Small intestine (tissue), 7 donors: ENCODE data around the gene ZNF207. TPM values are rescaled to one million over a fixed set of nuclear protein-coding genes. Genes with fewer than 3 reads are reported as not detected.

Experiments
- DNase-seq, 2 donors: peaks; one replicate each; pipeline versions ENCODE4 v3.0.0 to v3.0.0-alpha.2; 2013
- FAIRE-seq: peaks from 2 replicates; lab custom pipeline; 2012; peaks lifted over from hg19 to GRCh38; lab: Jason Lieb, UNC
- H3K27ac ChIP-seq, 3 donors: one replicate each; pipeline ENCODE4 v1.5.1; 2013; ENCODE audit warnings: low read length in 2 of 3, mild to moderate bottlenecking in 2 of 3, control low read depth in 1 of 3, inconsistent platforms in 1 of 3, low read depth in 1 of 3, moderate library complexity in 1 of 3
- H3K27me3 ChIP-seq, 3 donors: one replicate each; pipeline ENCODE4 v1.6.1; 2013; ENCODE audit warnings: low read length in 3 of 3, inconsistent platforms in 1 of 3; ENCODE audit not compliant: control insufficient read depth in 3 of 3, insufficient read depth in 3 of 3
- H3K36me3 ChIP-seq, 3 donors: one replicate each; pipeline ENCODE4 v1.6.1; 2013; ENCODE audit warnings: low read length in 3 of 3, inconsistent platforms in 1 of 3, low read depth in 1 of 3, mild to moderate bottlenecking in 1 of 3, moderate library complexity in 1 of 3; ENCODE audit not compliant: control insufficient read depth in 3 of 3, insufficient read depth in 2 of 3
- H3K4me1 ChIP-seq, 3 donors: one replicate each; pipeline ENCODE4 v1.6.1; 2013; ENCODE audit warnings: low read length in 2 of 3, inconsistent platforms in 1 of 3, low read depth in 1 of 3, mild to moderate bottlenecking in 1 of 3, moderate library complexity in 1 of 3; ENCODE audit not compliant: control insufficient read depth in 3 of 3, insufficient read depth in 2 of 3
- H3K4me3 ChIP-seq, 3 donors: one replicate each; pipeline ENCODE4 v1.5.1; 2013; ENCODE audit warnings: low read length in 3 of 3, control low read depth in 1 of 3, inconsistent platforms in 1 of 3, low read depth in 1 of 3, mild to moderate bottlenecking in 1 of 3, moderate library complexity in 1 of 3
- H3K9me3 ChIP-seq, 2 donors: one replicate each; pipeline ENCODE4 v1.6.1; 2013; ENCODE audit warnings: low read depth in 1 of 2, low read length in 1 of 2; ENCODE audit not compliant: control insufficient read depth in 2 of 2, insufficient read depth in 1 of 2
- WGBS, 3 donors: extraction: QIAGEN DNeasy Blood & Tissue Kit; methylation state at CpG; one replicate each; pipeline ENCODE4 v1.1.7; 2013; 5-methylcytosine and 5-hydroxymethylcytosine counted together
- polyA plus RNA-seq, 4 donors: library from polyadenylated mRNA; stranded (reverse) in 3 of 4; unstranded in 1 of 4; fragments of 200-250 nt in 3 of 4; fragments of 120-200 nt in 1 of 4; gene quantifications; one replicate each; pipeline versions ENCODE4 v1.2.1 to v1.2.3, GENCODE V29; 2013
- donor health status: healthy with polysubstance abuse.
- donor health status: control.
- donor health status: control.
- donor health status: Bipolar disorder and iron deficiency.
- donor health status: healthy.

Gene ZNF207
- polyA plus RNA-seq, 4 donors: 50.8 to 175 (median 64.2) TPM

GRCh38 chr17:32323811-32324491 lies 26.0 kb upstream of the ZNF207 start:
- WGBS, 3 donors: 12 to 34% (median 26%) methylated on average over 11 of the region's 11 CpGs
- no peaks in the 10 kb centered on the region for H3K36me3 ChIP-seq
- no peaks in the 10 kb centered on the region for H3K27me3 ChIP-seq
- FAIRE-seq (no peak), DNase-seq (peak; percentile 47 to 51)
- no peak overlapping the region for H3K4me3 ChIP-seq
- no peak overlapping the region for H3K27ac ChIP-seq
- peaks cover 0 to 3% (median 0%) of the 10 kb centered on the region in 3 donors for H3K4me1 ChIP-seq
- no peaks in the 10 kb centered on the region for H3K9me3 ChIP-seq

GRCh38 chr17:32327911-32328310 lies 22.0 kb upstream of the ZNF207 start:
- peaks cover 0 to 3% (median 0%) of the 10 kb centered on the region in 3 donors for H3K4me1 ChIP-seq
- WGBS, 3 donors: 93 to 100% (median 100%) methylated on average over 1 of the region's 1 CpG
- H3K27ac ChIP-seq: no peak overlapping the region
- no peaks in the 10 kb centered on the region for H3K27me3 ChIP-seq
- no peak overlapping the region for H3K4me3 ChIP-seq
- DNase-seq (no peak), FAIRE-seq (no peak)
- H3K36me3 ChIP-seq: peaks cover 0 to 2% (median 0%) of the 10 kb centered on the region in 3 donors
- no peaks in the 10 kb centered on the region for H3K9me3 ChIP-seq

- FAIRE-seq (no peak), DNase-seq (no peak)
- WGBS, 3 donors: 72 to 84% (median 77%) methylated on average over 3 of the region's 3 CpGs
- Histone ChIP-seq H3K4me1 (no peaks in the 10 kb centered on the region), H3K27ac (no peak overlapping the region), H3K9me3 (no peaks in the 10 kb centered on the region), H3K36me3 (peaks cover 0 to 10% (median 7%) of the 10 kb centered on the region in 3 donors), H3K27me3 (no peaks in the 10 kb centered on the region), H3K4me3 (no peak overlapping the region)
Observed at GRCh38 chr17:32330147-32330546, 19.8 kb upstream of the ZNF207 start.

GRCh38 chr17:32331243-32332040 lies 18.5 kb upstream of the ZNF207 start:
- FAIRE-seq (no peak), DNase-seq (peak in 1 of 2 donors; percentile 26)
- H3K9me3 ChIP-seq: no peaks in the 10 kb centered on the region

GRCh38 chr17:32333187-32333586 lies 16.8 kb upstream of the ZNF207 start:
- Histone ChIP-seq H3K36me3 (peaks cover 0 to 26% (median 8%) of the 10 kb centered on the region in 3 donors), H3K4me3 (no peak overlapping the region), H3K27ac (no peak overlapping the region), H3K4me1 (no peaks in the 10 kb centered on the region), H3K27me3 (no peaks in the 10 kb centered on the region), H3K9me3 (no peaks in the 10 kb centered on the region)
- FAIRE-seq (no peak), DNase-seq (no peak)
- 90 to 97% (median 96%) methylated on average over 2 of the region's 2 CpGs for WGBS, 3 donors

More at GRCh38 chr17:32331243-32332040, 18.5 kb upstream of the ZNF207 start:
- Histone ChIP-seq H3K4me1 (no peaks in the 10 kb centered on the region), H3K36me3 (peaks cover 0 to 14% (median 8%) of the 10 kb centered on the region in 3 donors), H3K27me3 (no peaks in the 10 kb centered on the region), H3K4me3 (no peak overlapping the region), H3K27ac (no peak overlapping the region)
- 74 to 81% (median 77%) methylated on average over 3 of the region's 3 CpGs for WGBS, 3 donors

GRCh38 chr17:32335046-32335445 lies 14.9 kb upstream of the ZNF207 start:
- Histone ChIP-seq H3K27ac (no peak overlapping the region), H3K27me3 (no peaks in the 10 kb centered on the region), H3K9me3 (no peaks in the 10 kb centered on the region), H3K36me3 (peaks cover 0 to 32% (median 8%) of the 10 kb centered on the region in 3 donors), H3K4me1 (no peaks in the 10 kb centered on the region), H3K4me3 (no peak overlapping the region)
- DNase-seq (no peak), FAIRE-seq (no peak)

- no peak overlapping the region for H3K4me3 ChIP-seq
- peaks cover 0 to 32% (median 8%) of the 10 kb centered on the region in 3 donors for H3K36me3 ChIP-seq
- no peak overlapping the region for H3K27ac ChIP-seq
- H3K4me1 ChIP-seq: no peaks in the 10 kb centered on the region
- 87 to 90% (median 88%) methylated on average over 4 of the region's 4 CpGs for WGBS, 3 donors
- FAIRE-seq: no peak
- no peaks in the 10 kb centered on the region for H3K9me3 ChIP-seq
- H3K27me3 ChIP-seq: no peaks in the 10 kb centered on the region
- DNase-seq: no peak
Observed at GRCh38 chr17:32335687-32336086, 14.3 kb upstream of the ZNF207 start.

GRCh38 chr17:32341141-32341856 lies 8.7 kb upstream of the ZNF207 start:
- FAIRE-seq (no peak), DNase-seq (peak; percentile 41 to 70)
- Histone ChIP-seq H3K9me3 (no peaks in the 10 kb centered on the region), H3K27ac (peak overlapping the region; percentile 47 to 92 (median 87)), H3K36me3 (peaks cover 0 to 19% (median 0%) of the 10 kb centered on the region in 3 donors), H3K4me1 (peaks cover 0 to 5% (median 4%) of the 10 kb centered on the region in 3 donors), H3K27me3 (no peaks in the 10 kb centered on the region), H3K4me3 (peak overlapping the region; percentile 64 to 73 (median 72))
- WGBS, 3 donors: 0 to 6% (median 1%) methylated on average over 11 to 13 of the region's 13 CpGs
